Osteocyte (in vitro differentiated cells): ENCODE data around the gene CLGN. TPM values are rescaled to one million over a fixed set of nuclear protein-coding genes. Genes with fewer than 3 reads are reported as not detected.

Source experiments
- DNase-seq: peaks from one replicate; pipeline ENCODE4 v3.0.0; 2021; ENCODE audit warnings: mixed read lengths; ENCODE audit not compliant: unreplicated experiment; ENCODE audit errors: extremely low spot score
- H3K27ac Mint-ChIP-seq: one replicate; pipeline ENCODE4 v1.8.0; 2021; ENCODE audit warnings: mild to moderate bottlenecking, mixed read lengths; ENCODE audit not compliant: unreplicated experiment
- H3K27me3 Mint-ChIP-seq: one replicate; pipeline ENCODE4 v1.8.0; 2021; ENCODE audit warnings: mixed read lengths; ENCODE audit not compliant: unreplicated experiment
- H3K36me3 Mint-ChIP-seq: one replicate; pipeline ENCODE4 v1.8.0; 2021; ENCODE audit warnings: mixed read lengths; ENCODE audit not compliant: unreplicated experiment
- H3K4me1 Mint-ChIP-seq: one replicate; pipeline ENCODE4 v1.8.0; 2021; ENCODE audit warnings: mixed read lengths; ENCODE audit not compliant: unreplicated experiment
- H3K4me3 Mint-ChIP-seq: one replicate; pipeline ENCODE4 v1.8.0; 2021; ENCODE audit warnings: mild to moderate bottlenecking, moderate library complexity, mixed read lengths; ENCODE audit not compliant: unreplicated experiment
- H3K9me3 Mint-ChIP-seq: one replicate; pipeline ENCODE4 v1.8.0; 2021; ENCODE audit warnings: mixed read lengths; ENCODE audit not compliant: unreplicated experiment
- CTCF ChIP-seq: fragments of 200-600 bp; sonication (generic); IDR thresholded peaks from 2 replicates; pipeline ENCODE4 v1.5.0; 2021; ENCODE audit warnings: antibody characterized with exemption, mild to moderate bottlenecking, moderate library complexity
- total RNA-seq: library from RNA; stranded (reverse); gene quantifications from 2 replicates; pipeline ENCODE4 v1.2.1, GENCODE V29; 2021

Gene CLGN
- total RNA-seq, 1 donor from 2014 or later, result not detected

GRCh38 chr4:140349816-140350215 lies 77.6 kb downstream of the CLGN start:
- Mint-ChIP-seq H3K36me3 (no peaks in the 10 kb centered on the region), H3K9me3 (no peaks in the 10 kb centered on the region), H3K4me3 (no peak overlapping the region), H3K27ac (no peak overlapping the region), H3K4me1 (no peaks in the 10 kb centered on the region), H3K27me3 (peaks cover 38% of the 10 kb centered on the region)
- no peak for DNase-seq
- TF ChIP-seq CTCF, result no peak

DNA sequence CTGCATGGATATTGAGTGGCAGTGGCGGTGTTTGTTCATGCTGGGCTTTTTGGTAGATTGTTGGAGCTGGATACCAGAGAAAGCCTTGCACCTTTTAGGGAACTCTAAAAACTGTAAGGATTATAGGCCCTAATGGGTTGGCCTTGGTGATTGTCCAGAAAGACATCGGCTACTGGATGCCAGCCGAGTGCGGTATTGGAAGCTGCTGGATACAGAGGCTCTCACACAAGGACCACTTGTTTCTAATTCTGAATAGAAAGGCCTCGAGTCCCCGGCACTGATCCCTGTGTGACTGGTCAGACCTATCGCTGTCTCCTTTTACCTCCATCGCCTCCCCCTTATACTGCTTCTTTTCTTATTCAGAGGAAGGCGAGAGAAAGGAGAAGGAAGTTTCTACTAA lies 81.3 kb downstream of the CLGN start:
- H3K4me1 Mint-ChIP-seq, result peaks cover 3% of the 10 kb centered on the region
- H3K36me3 Mint-ChIP-seq, result no peaks in the 10 kb centered on the region
- H3K9me3 Mint-ChIP-seq, result no peaks in the 10 kb centered on the region
- no peak overlapping the region for H3K27ac Mint-ChIP-seq
- no peak for DNase-seq
- no peak overlapping the region for H3K4me3 Mint-ChIP-seq
- peaks cover 46% of the 10 kb centered on the region for H3K27me3 Mint-ChIP-seq
- no peak for TF ChIP-seq CTCF

DNA sequence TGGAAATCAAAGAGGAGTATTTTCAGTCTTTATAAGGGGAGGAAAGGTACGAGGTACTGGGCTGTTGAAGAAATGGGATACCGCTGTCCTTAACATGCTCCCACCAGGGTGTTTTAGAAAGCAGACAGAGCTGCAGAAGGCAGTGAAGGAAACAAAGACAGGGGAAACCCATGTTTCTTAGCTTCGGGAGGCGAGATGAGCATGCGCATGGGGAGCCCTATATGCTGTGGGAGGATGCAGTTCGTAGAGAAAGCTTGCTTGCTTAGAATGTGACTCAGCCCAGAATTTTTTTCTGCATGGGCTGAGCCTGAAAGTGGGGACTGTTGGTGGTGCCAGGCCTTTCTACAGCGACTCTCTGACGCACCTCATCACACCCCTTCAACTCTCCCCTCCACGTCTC lies 82.8 kb downstream of the CLGN start:
- peaks cover 3% of the 10 kb centered on the region for H3K4me1 Mint-ChIP-seq
- no peak for TF ChIP-seq CTCF
- H3K27me3 Mint-ChIP-seq, result peaks cover 34% of the 10 kb centered on the region
- no peak overlapping the region for H3K4me3 Mint-ChIP-seq
- no peak overlapping the region for H3K27ac Mint-ChIP-seq
- no peak for DNase-seq
- H3K36me3 Mint-ChIP-seq, result no peaks in the 10 kb centered on the region
- no peaks in the 10 kb centered on the region for H3K9me3 Mint-ChIP-seq

DNA sequence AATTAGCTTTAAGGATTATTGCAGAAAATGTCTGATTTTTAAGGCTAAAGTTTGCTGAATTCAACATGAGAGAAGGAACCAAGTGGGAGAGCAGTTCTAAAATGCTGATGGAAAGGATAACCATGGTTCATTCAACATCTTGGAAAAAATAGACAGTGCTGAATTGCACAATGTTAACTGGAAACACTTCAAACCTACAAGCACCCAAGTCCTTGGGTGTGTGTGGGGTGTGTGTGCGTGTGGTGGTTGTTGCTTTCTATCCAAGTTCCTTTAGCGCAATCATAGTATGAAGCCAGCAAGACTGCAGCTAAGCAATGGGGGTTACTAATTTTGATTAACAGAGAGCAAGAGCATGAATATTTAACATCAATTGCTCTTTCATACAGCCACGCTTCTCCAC lies 83.3 kb downstream of the CLGN start:
- Mint-ChIP-seq H3K4me1 (peaks cover 3% of the 10 kb centered on the region), H3K27ac (no peak overlapping the region), H3K27me3 (peaks cover 29% of the 10 kb centered on the region), H3K36me3 (no peaks in the 10 kb centered on the region), H3K9me3 (no peaks in the 10 kb centered on the region), H3K4me3 (no peak overlapping the region)
- TF ChIP-seq CTCF, result no peak
- DNase-seq, result no peak

GRCh38 chr4:140343303-140343702 lies 84.1 kb downstream of the CLGN start:
- Mint-ChIP-seq H3K27me3 (peaks cover 25% of the 10 kb centered on the region), H3K36me3 (no peaks in the 10 kb centered on the region), H3K4me3 (no peak overlapping the region), H3K27ac (no peak overlapping the region), H3K9me3 (no peaks in the 10 kb centered on the region), H3K4me1 (peaks cover 3% of the 10 kb centered on the region)
- TF ChIP-seq CTCF, result no peak
- no peak for DNase-seq
